Measurements from ENCODE around the gene MRPL36. TPM values are rescaled to one million over a fixed set of nuclear protein-coding genes. Genes with fewer than 3 reads are reported as not detected.

MRPL36 gene
- total RNA-seq, 1 experiment from 2014 or later: 145 TPM

- H3K9me2 ChIP-seq (ENCODE audit: insufficient read depth): no peaks in the 10 kb centered on the region
- no peaks in the 10 kb centered on the region for H3K79me2 ChIP-seq (ENCODE audit: low read depth)
- H3F3A ChIP-seq (ENCODE audit: insufficient read depth, low read depth): no peaks in the 10 kb centered on the region
- H3K27ac ChIP-seq: no peak overlapping the region
- DNase-seq: no peak
- ChIA-PET POLR2A (ENCODE audit: unreplicated experiment) (no interaction called here), CTCF (no interaction called here)
- intact Hi-C loops (cut with micrococcal nuclease; ENCODE audit: unreplicated experiment): no loop called here
- no peaks in the 10 kb centered on the region for H3K9me3 ChIP-seq (ENCODE audit: insufficient read depth, low read depth)
- H3K4me3 ChIP-seq: no peak overlapping the region
- H3K27me3 ChIP-seq (ENCODE audit: insufficient read depth, low read depth): peaks cover 97% of the 10 kb centered on the region
- no peaks in the 10 kb centered on the region; the same call in 1 of the 2 replicates for H4K20me1 ChIP-seq (ENCODE audit: insufficient read depth)
- TF ChIP-seq CTCF (conservative IDR thresholded peaks at IDR 0.05) (no peak), EZH2 (IDR thresholded peaks at IDR 0.05; ENCODE audit: low read depth) (no peak)
- no peak overlapping the region for H2AFZ ChIP-seq
- no peaks in the 10 kb centered on the region for H3K4me1 ChIP-seq (replicated peaks; ENCODE audit: insufficient read depth)
- no TSS peak for BruUV-seq (replicated peaks)
- H3K4me2 ChIP-seq: no peak overlapping the region
- no peaks in the 10 kb centered on the region for H3K36me3 ChIP-seq (ENCODE audit: low read depth)
Measured at GRCh38 chr5:1779021-1779680, 20.5 kb downstream of the MRPL36 start.

- no peaks in the 10 kb centered on the region for H3F3A ChIP-seq (ENCODE audit: insufficient read depth, low read depth)
- H3K4me2 ChIP-seq: no peak overlapping the region
- H3K4me3 ChIP-seq: no peak overlapping the region
- ChIA-PET POLR2A (ENCODE audit: unreplicated experiment) (no interaction called here), CTCF (no interaction called here)
- H3K27ac ChIP-seq: no peak overlapping the region
- DNase-seq: no peak
- TF ChIP-seq CTCF (conservative IDR thresholded peaks at IDR 0.05): no peak
- TF ChIP-seq EZH2 (IDR thresholded peaks at IDR 0.05; ENCODE audit: low read depth): no peak; the same call in none of the 2 replicates
- no peaks in the 10 kb centered on the region for H3K36me3 ChIP-seq (ENCODE audit: low read depth)
- H3K27me3 ChIP-seq (ENCODE audit: insufficient read depth, low read depth): peaks cover 96% of the 10 kb centered on the region
- H3K9me3 ChIP-seq (ENCODE audit: insufficient read depth, low read depth): no peaks in the 10 kb centered on the region
- no peaks in the 10 kb centered on the region; the same call in 1 of the 2 replicates for H4K20me1 ChIP-seq (ENCODE audit: insufficient read depth)
- intact Hi-C loops (cut with micrococcal nuclease; ENCODE audit: unreplicated experiment): no loop called here
- H3K4me1 ChIP-seq (replicated peaks; ENCODE audit: insufficient read depth): no peaks in the 10 kb centered on the region
- H2AFZ ChIP-seq: no peak overlapping the region
- no TSS peak for BruUV-seq (replicated peaks)
- no peaks in the 10 kb centered on the region for H3K79me2 ChIP-seq (ENCODE audit: low read depth)
- no peaks in the 10 kb centered on the region for H3K9me2 ChIP-seq (ENCODE audit: insufficient read depth)
Measured at GRCh38 chr5:1778138-1779020, 21.3 kb downstream of the MRPL36 start.

- Histone ChIP-seq H3K79me2 (ENCODE audit: low read depth) (no peaks in the 10 kb centered on the region), H3K9me3 (ENCODE audit: insufficient read depth, low read depth) (no peaks in the 10 kb centered on the region), H3K4me2 (no peak overlapping the region), H3F3A (ENCODE audit: insufficient read depth, low read depth) (no peaks in the 10 kb centered on the region), H3K9me2 (ENCODE audit: insufficient read depth) (no peaks in the 10 kb centered on the region), H3K27me3 (ENCODE audit: insufficient read depth, low read depth) (peaks cover 96% of the 10 kb centered on the region), H3K4me3 (no peak overlapping the region), H2AFZ (no peak overlapping the region), H4K20me1 (ENCODE audit: insufficient read depth) (peaks cover 4% of the 10 kb centered on the region; the same call in 1 of the 2 replicates), H3K36me3 (ENCODE audit: low read depth) (no peaks in the 10 kb centered on the region), H3K4me1 (replicated peaks; ENCODE audit: insufficient read depth) (no peaks in the 10 kb centered on the region), H3K27ac (no peak overlapping the region)
- CTCF ChIA-PET: interaction anchor here (0.9 kb wide), 1 partner anchor 14 kb away, joined by 4 read pairs; no protein-coding TSS in a partner anchor
- no peak for DNase-seq
- TF ChIP-seq EZH2 (IDR thresholded peaks at IDR 0.05; ENCODE audit: low read depth): no peak
- TF ChIP-seq CTCF (conservative IDR thresholded peaks at IDR 0.05): no peak
- no TSS peak for BruUV-seq (replicated peaks)
- intact Hi-C loops (cut with micrococcal nuclease; ENCODE audit: unreplicated experiment): no loop called here
- POLR2A ChIA-PET (ENCODE audit: unreplicated experiment): no interaction called here
Measured at GRCh38 chr5:1777281-1778137, 22.1 kb downstream of the MRPL36 start.
